Cardiac muscle cell (in vitro differentiated cells and primary cell): Measurements from ENCODE around the gene CCDC117. TPM values are rescaled to one million over a fixed set of nuclear protein-coding genes. Genes with fewer than 3 reads are reported as not detected.

Experiments used
- DNase-seq, 2 donors: peaks; one replicate each; pipeline versions ENCODE4 v3.0.0 to v3.0.0-alpha.2; 2010 to 2017; ENCODE audit warnings: low read depth in 1 of 2, low spot score in 1 of 2
- H3K27ac ChIP-seq: fragments of 200-600 bp; sonication (generic); 2 replicates; pipeline ENCODE4 v1.5.1; 2016
- H3K27me3 ChIP-seq: fragments of 200-600 bp; sonication (generic); 2 replicates; pipeline ENCODE4 v1.6.0; 2016; ENCODE audit warnings: control low read depth
- H3K36me3 ChIP-seq: fragments of 200-600 bp; sonication (generic); 2 replicates; pipeline ENCODE4 v1.5.1; 2016; ENCODE audit warnings: control low read depth
- H3K4me1 ChIP-seq: fragments of 200-600 bp; sonication (generic); 2 replicates; pipeline ENCODE4 v1.8.1; 2017; ENCODE audit warnings: low read depth, mild to moderate bottlenecking, mixed run types
- H3K4me3 ChIP-seq: fragments of 200-600 bp; sonication (generic); 2 replicates; pipeline ENCODE4 v1.5.1; 2016; ENCODE audit warnings: mild to moderate bottlenecking
- H3K9me3 ChIP-seq: fragments of 200-600 bp; sonication (generic); 2 replicates; pipeline ENCODE4 v1.5.1; 2017; ENCODE audit warnings: low read depth, mild to moderate bottlenecking, control low read depth
- CTCF ChIP-seq: IDR thresholded peaks from 2 replicates; pipeline ENCODE4 v1.5.1; 2012; ENCODE audit warnings: low read depth, mild to moderate bottlenecking, low read length
- polyA plus RNA-seq: library from polyadenylated mRNA; unstranded; fragments of >200 nt; fragmentation: Nextera tagmentation; extraction: Ambion mirVana; gene quantifications from 2 replicates; pipeline ENCODE4 v1.2.1, GENCODE V29; 2016
- total RNA-seq: library from RNA; depleted of rRNA; stranded (reverse); fragments of >200 nt; gene quantifications from 2 replicates; pipeline ENCODE4 v1.2.3, GENCODE V29; 2016

Gene CCDC117
- total RNA-seq (29.0 and 37.9 TPM in 2 replicates), polyA plus RNA-seq (29.1 and 35.8 TPM in 2 replicates)

DNA sequence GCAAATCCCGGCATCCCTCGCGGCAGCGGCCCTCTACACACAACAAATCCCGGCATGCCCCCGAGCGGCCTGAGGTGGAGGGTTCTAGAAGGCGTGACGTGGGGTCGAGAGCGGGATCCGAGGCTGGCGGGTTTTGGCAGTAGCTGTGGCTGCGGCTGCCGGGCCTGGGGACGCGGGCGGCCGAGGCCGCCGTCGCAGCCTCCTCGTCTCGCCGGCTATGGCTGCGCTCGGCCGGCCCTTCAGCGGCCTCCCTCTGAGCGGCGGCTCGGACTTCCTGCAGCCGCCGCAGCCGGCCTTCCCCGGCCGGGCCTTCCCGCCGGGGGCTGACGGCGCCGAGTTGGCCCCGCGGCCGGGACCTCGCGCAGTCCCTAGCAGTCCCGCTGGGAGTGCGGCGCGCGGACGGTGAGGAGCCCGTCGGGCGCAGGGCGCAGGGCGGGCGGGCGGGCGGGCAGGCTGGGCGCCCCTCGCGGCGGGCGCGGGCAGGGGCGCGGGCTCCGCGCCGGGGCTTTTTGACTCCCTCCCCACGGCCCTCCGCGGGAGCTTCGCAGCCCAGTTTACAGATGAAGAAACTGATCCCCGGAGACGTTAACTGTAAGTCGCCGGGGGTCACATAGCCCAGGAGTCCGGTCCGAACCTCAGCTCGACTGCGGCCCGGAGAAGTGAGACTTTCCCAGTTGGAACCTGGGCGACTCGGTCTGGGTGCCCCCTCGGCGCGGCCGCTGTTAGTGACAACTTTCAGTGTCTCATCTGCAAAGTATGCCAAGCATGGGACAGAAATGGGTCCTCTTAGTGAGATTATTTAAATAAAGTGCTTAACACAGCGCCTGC lies at the start of gene CCDC117:
Gene CCDC117 (plus strand): TSS at position 63 of the 828 bp plus-strand sequence. CDS start 155 bp downstream, at position 218.
- peak within 1 kb of the TSS; percentile 99 for H3K27ac ChIP-seq
- peaks cover 5% of the 10 kb centered on the region for H3K36me3 ChIP-seq
- peak; percentile 10 for TF ChIP-seq CTCF
- no peaks in the 10 kb centered on the region for H3K4me1 ChIP-seq
- DNase-seq = peak; percentile 95 to 98
- no peaks in the 10 kb centered on the region for H3K9me3 ChIP-seq
- H3K27me3 ChIP-seq = no peaks in the 10 kb centered on the region
- H3K4me3 ChIP-seq = peak within 1 kb of the TSS; percentile 91

- no peak for TF ChIP-seq CTCF
Observed at GRCh38 chr22:28728002-28728401, 44.5 kb upstream of the CCDC117 start.

DNA sequence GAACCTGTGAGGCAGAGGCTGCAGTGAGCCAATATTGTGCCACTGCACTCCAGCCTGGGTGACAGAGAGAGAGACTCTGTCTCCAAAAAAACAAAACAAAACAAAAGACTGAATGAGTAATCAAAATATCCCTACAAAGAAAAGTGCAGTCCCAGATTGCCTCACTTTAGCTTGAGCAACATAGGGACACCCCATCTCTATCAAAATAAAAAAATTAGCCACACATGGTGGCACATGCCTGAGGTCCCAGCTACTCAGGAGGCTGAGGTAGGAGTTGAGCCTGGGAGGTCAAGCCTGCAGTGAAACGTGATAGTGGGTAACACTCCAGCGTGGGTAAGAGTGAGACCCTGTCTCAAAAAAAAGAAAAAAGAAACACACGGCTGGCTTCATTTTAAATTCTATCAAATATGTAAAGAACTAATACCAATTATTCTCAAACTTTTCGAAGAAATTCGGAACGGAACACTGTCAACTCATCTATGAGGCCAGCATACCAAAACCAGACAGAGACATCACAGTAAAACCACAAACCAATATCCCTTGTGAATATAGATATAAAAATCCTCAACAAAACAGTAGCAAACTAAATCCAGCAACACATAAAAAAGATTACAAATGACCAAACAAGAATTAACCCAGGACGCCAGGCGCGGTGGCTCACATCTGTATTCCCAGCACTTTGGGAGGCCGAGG lies 43.7 kb upstream of the CCDC117 start:
- no peaks in the 10 kb centered on the region for H3K4me1 ChIP-seq
- H3K4me3 ChIP-seq = no peak overlapping the region
- TF ChIP-seq CTCF = no peak
- no peak overlapping the region for H3K27ac ChIP-seq
- H3K36me3 ChIP-seq = peaks cover 2% of the 10 kb centered on the region
- H3K9me3 ChIP-seq = no peaks in the 10 kb centered on the region
- DNase-seq = no peak
- no peaks in the 10 kb centered on the region for H3K27me3 ChIP-seq

More at GRCh38 chr22:28728002-28728401, 44.5 kb upstream of the CCDC117 start:
- no peaks in the 10 kb centered on the region for H3K27me3 ChIP-seq
- no peak for DNase-seq
- no peaks in the 10 kb centered on the region for H3K4me1 ChIP-seq
- H3K9me3 ChIP-seq = no peaks in the 10 kb centered on the region
- no peak overlapping the region for H3K4me3 ChIP-seq
- no peaks in the 10 kb centered on the region for H3K36me3 ChIP-seq
- H3K27ac ChIP-seq = no peak overlapping the region

GRCh38 chr22:28730179-28730578 lies 42.3 kb upstream of the CCDC117 start:
- Histone ChIP-seq H3K27me3 (no peaks in the 10 kb centered on the region), H3K4me1 (no peaks in the 10 kb centered on the region), H3K4me3 (no peak overlapping the region), H3K9me3 (no peaks in the 10 kb centered on the region), H3K36me3 (peaks cover 2% of the 10 kb centered on the region), H3K27ac (no peak overlapping the region)
- no peak for DNase-seq
- TF ChIP-seq CTCF = no peak

DNA sequence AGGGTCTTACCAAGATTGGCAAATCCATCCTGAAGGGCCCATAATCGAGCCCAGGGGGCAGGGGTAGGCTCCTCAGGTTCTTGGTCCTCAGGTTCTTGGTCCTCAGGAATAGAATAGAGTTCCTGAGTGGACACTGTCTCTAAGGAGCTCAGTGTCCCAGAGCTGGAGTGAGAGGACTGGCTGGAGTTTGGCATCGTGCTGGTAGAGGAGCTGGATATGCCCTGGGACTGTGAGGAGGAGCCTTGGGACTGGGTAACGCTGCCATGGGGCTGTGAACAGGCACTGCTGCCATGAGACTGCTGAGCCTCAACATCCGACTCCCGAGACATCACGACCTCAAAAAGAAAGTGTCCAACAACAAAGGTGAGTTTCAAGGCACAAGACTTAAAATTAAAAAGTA lies 38.1 kb upstream of the CCDC117 start:
- Histone ChIP-seq H3K27ac (no peak overlapping the region), H3K4me3 (no peak overlapping the region), H3K27me3 (no peaks in the 10 kb centered on the region), H3K4me1 (peaks cover 3% of the 10 kb centered on the region), H3K9me3 (no peaks in the 10 kb centered on the region), H3K36me3 (peaks cover 2% of the 10 kb centered on the region)
- TF ChIP-seq CTCF = no peak
- DNase-seq = no peak
